Right ventricle myocardium inferior (tissue), 1 donor: ENCODE results near the gene NTM. TPM values are rescaled to one million over a fixed set of nuclear protein-coding genes. Genes with fewer than 3 reads are reported as not detected.

Source experiments
- ATAC-seq: fragments of 200-7000 bp; cut with Tn5 transposase; one replicate; pipeline ENCODE4 v1.9.1; 2020; ENCODE audit warnings: mild to moderate bottlenecking, moderate library complexity
- DNase-seq: peaks from one replicate; pipeline ENCODE4 v3.0.0; 2021; ENCODE audit errors: missing footprints
- intact Hi-C: fragments of 100-400 bp; cut with DNase I; formaldehyde crosslinking; loops from one replicate; pipeline ENCODE4 v1.11.0; 2022
- total RNA-seq: library from RNA; stranded (reverse); fragmentation: NEBNext Ultra II Directional; extraction: Animal tissue kit (Norgen Biotek cat#: 25700); gene quantifications from one replicate; pipeline ENCODE4 v1.2.1, GENCODE V29; 2021
- donor health status: DM: no; HTN: yes; CAD: no; lungs with severe emphysema.

The NTM gene
- total RNA-seq, 1 donor from 2014 or later: 2.9 TPM

GRCh38 chr11:131370901-131371790 lies 731 bp downstream of the NTM start:
- ATAC-seq (no peak), DNase-seq (no peak)
- intact Hi-C loops: no loop called here

- no peak for ATAC-seq
- DNase-seq: no peak
- intact Hi-C loops: no loop called here
Measured at GRCh38 chr11:131371791-131372104, 1.3 kb downstream of the NTM start.

- intact Hi-C loops: no loop called here
- no peak for ATAC-seq
- DNase-seq: no peak
Measured at GRCh38 chr11:131372234-131372962, 2.0 kb downstream of the NTM start.

- DNase-seq: no peak
- no peak for ATAC-seq
- intact Hi-C loops: no loop called here
Measured at GRCh38 chr11:131373095-131373725, 2.8 kb downstream of the NTM start.

- intact Hi-C loops: no loop called here
- ATAC-seq (no peak), DNase-seq (no peak)
Measured at GRCh38 chr11:131373756-131374155, 3.3 kb downstream of the NTM start.

GRCh38 chr11:131375421-131375820 lies 5.0 kb downstream of the NTM start:
- no peak for ATAC-seq
- intact Hi-C loops: no loop called here
- no peak for DNase-seq

GRCh38 chr11:131375915-131376314 lies 5.5 kb downstream of the NTM start:
- ATAC-seq (no peak), DNase-seq (no peak)
- intact Hi-C loops: no loop called here

- DNase-seq: no peak
- no peak for ATAC-seq
- intact Hi-C loops: no loop called here
Measured at GRCh38 chr11:131378931-131379330, 8.5 kb downstream of the NTM start.

GRCh38 chr11:131385763-131386390 lies 15.5 kb downstream of the NTM start:
- DNase-seq (no peak), ATAC-seq (no peak)
- intact Hi-C loops: no loop called here

- intact Hi-C loops: no loop called here
- ATAC-seq (no peak), DNase-seq (no peak)
Measured at GRCh38 chr11:131386408-131386807, 16.0 kb downstream of the NTM start.

- intact Hi-C loops: no loop called here
- no peak for ATAC-seq
- no peak for DNase-seq
Measured at GRCh38 chr11:131388030-131388429, 17.6 kb downstream of the NTM start.

- intact Hi-C loops: no loop called here
- DNase-seq: no peak
- ATAC-seq: no peak
Measured at GRCh38 chr11:131389582-131389981, 19.2 kb downstream of the NTM start.

GRCh38 chr11:131391176-131391575 lies 20.8 kb downstream of the NTM start:
- no peak for ATAC-seq
- DNase-seq: no peak
- intact Hi-C loops: no loop called here

- DNase-seq (no peak), ATAC-seq (no peak)
- intact Hi-C loops: no loop called here
Measured at GRCh38 chr11:131392528-131393255, 22.3 kb downstream of the NTM start.

GRCh38 chr11:131393691-131394090 lies 23.3 kb downstream of the NTM start:
- no peak for ATAC-seq
- intact Hi-C loops: no loop called here
- DNase-seq: no peak

- DNase-seq: no peak
- intact Hi-C loops: no loop called here
- no peak for ATAC-seq
Measured at GRCh38 chr11:131397675-131398074, 27.3 kb downstream of the NTM start.

- DNase-seq: no peak
- intact Hi-C loops: no loop called here
- no peak for ATAC-seq
Measured at GRCh38 chr11:131402040-131402439, 31.6 kb downstream of the NTM start.

- intact Hi-C loops: no loop called here
- no peak for ATAC-seq
- no peak for DNase-seq
Measured at GRCh38 chr11:131404010-131404409, 33.6 kb downstream of the NTM start.
